Heart left ventricle (tissue), 16 donors: ENCODE data around the gene RBM18. TPM values are rescaled to one million over a fixed set of nuclear protein-coding genes. Genes with fewer than 3 reads are reported as not detected.

ENCODE experiments used
- ATAC-seq, 4 donors: fragments of 200-7000 bp; cut with Tn5 transposase; one replicate each; pipeline ENCODE4 v1.9.1; 2020 to 2022; ENCODE audit warnings: moderate library complexity in 4 of 4, mild to moderate bottlenecking in 3 of 4, moderate number of reproducible peaks in 1 of 4
- DNase-seq, 5 donors: peaks; one replicate each; pipeline ENCODE4 v3.0.0-alpha.2; 2020
- H3K27ac ChIP-seq, 12 donors: fragments of 200-600 bp; sonication (generic) in 4 of 12; one replicate each; pipeline versions ENCODE4 v1.5.0 to v1.8.0; 2016 to 2022; ENCODE audit warnings: mild to moderate bottlenecking in 2 of 12
- H3K27me3 ChIP-seq, 9 donors: fragments of 200-600 bp; sonication (generic) in 2 of 9; one replicate each; pipeline versions ENCODE4 v1.5.1 to v1.8.0; 2016 to 2022; ENCODE audit warnings: mild to moderate bottlenecking in 3 of 9
- H3K36me3 ChIP-seq, 9 donors: fragments of 200-600 bp; sonication (generic) in 2 of 9; one replicate each; pipeline versions ENCODE4 v1.5.0 to v1.8.0; 2018 to 2022; ENCODE audit warnings: mild to moderate bottlenecking in 2 of 9
- H3K4me1 ChIP-seq, 12 donors: fragments of 200-600 bp; sonication (generic) in 4 of 12; one replicate each; pipeline versions ENCODE4 v1.5.0 to v1.8.0; 2016 to 2022; ENCODE audit warnings: mild to moderate bottlenecking in 3 of 12
- H3K4me3 ChIP-seq, 12 donors: fragments of 200-600 bp; sonication (generic) in 4 of 12; one replicate each; pipeline versions ENCODE4 v1.5.0 to v1.8.0; 2017 to 2022; ENCODE audit warnings: mild to moderate bottlenecking in 9 of 12, moderate library complexity in 4 of 12
- H3K9me3 ChIP-seq, 12 donors: fragments of 200-600 bp; sonication (generic) in 4 of 12; one replicate each; pipeline versions ENCODE4 v1.5.0 to v1.8.0; 2016 to 2022; ENCODE audit warnings: mild to moderate bottlenecking in 1 of 12
- POLR2A ChIP-seq, 2 donors: fragments of 450-650 bp; IDR thresholded peaks; one replicate each; pipeline ENCODE4 v1.6.1; 2017; ENCODE audit warnings: antibody characterized with exemption in 2 of 2, mild to moderate bottlenecking in 2 of 2, moderate library complexity in 2 of 2
- WGBS, 4 donors: extraction: QIAGEN DNeasy Blood & Tissue Kit in 2 of 4; methylation state at CpG; one replicate each; pipeline versions ENCODE4 v1.1.5 to v1.1.7; 2013 to 2018; 5-methylcytosine and 5-hydroxymethylcytosine counted together
- intact Hi-C, 10 donors: fragments of 100-400 bp; cut with DNase I; formaldehyde crosslinking; loops; one replicate each; pipeline versions ENCODE4 v1.11.1 to v1.14.2; 2022
- polyA plus RNA-seq, 2 donors: library from polyadenylated mRNA; stranded (reverse); fragments of 200-250 nt; gene quantifications; one replicate each; pipeline ENCODE4 v1.2.3, GENCODE V29; 2013
- total RNA-seq, 9 donors: library from RNA; depleted of rRNA in 2 of 9; stranded (reverse); fragments of >200 nt in 2 of 9; fragmentation: NEBNext Ultra II Directional in 3 of 9; extraction: Animal tissue kit (Norgen Biotek cat#: 25700) in 3 of 9; gene quantifications; one replicate each; pipeline versions ENCODE4 v1.1.0 to v1.2.4, GENCODE V29; 2016 to 2023
- TF ChIP-seq, protein P1 (sequence below), 12 donors: fragments of 200-600 bp; sonication (generic) in 4 of 12; IDR thresholded peaks; one replicate each; pipeline versions ENCODE4 v1.5.0 to v1.8.0; 2018 to 2022; ENCODE audit warnings: antibody characterized with exemption in 12 of 12, mild to moderate bottlenecking in 5 of 12
- donor health status: ischemic (EF 13 %, LVEDD 7.1; RV severe dilation, severe dysfunction).
- donor health status: healthy with polysubstance abuse.
- donor health status: DM: no; HTN: yes; CAD: no.
- donor health status: DM: no; HTN: no; CAD: no.
- donor health status: ischemic (EF 25% LVEDD 6.9; RV normal size, moderate dysfunction).
- donor health status: ischemic (EF 25% LVEDD 5.7; RV mildly dilated, moderate dysfunction).
- donor health status: healthy.
- donor health status: DM: yes; HTN: yes; CAD: no.
- donor health status: ischemic (EF 35%, LVEDD 5.7; RV mildly dilated, moderate dysfunction).
- donor health status: nonischemic (EF 11% LVEDD 7.7; RV severe dilation, severe dysfunction).
- donor health status: DM: yes; HTN: yes; CAD: no.
- donor health status: PGD.
- donor health status: ischemic (EF 29% LVEDD 5.4; RV normal size, mild dysfunction).
- donor health status: nonischemic (EF 23%, LVEDD 6.1; RV moderate dilation, normal function).

Gene RBM18
- total and polyA plus RNA-seq, 11 donors, result 7.9 to 49.0 (median 36.1) TPM

DNA sequence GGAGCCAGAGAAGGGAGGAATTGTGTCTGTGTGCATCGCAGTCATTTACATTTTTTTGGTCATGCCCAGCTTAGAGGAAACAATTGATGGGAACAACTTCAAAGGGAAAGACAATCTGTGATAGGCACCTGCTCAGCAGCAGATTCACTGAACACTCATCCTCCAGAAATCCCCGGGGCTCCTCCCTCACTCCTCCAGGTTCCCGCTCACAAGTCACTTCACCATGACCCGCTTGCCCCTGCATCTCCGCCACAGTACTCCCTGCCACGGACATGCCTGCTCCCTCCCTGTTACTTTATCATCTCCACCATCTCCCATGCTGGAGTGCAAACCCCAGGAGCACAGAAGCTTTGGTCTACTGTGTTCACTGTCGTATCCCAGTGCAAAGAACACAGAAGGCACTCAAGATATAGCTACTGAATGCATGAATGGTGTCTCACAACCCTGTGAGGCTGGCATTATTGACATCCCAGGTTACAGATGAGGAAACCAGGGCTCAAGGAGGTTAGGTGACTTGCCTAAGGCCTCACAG, 52.1 kb downstream of the RBM18 start:
- Histone ChIP-seq H3K27ac (no peak overlapping the region), H3K4me3 (no peak overlapping the region), H3K27me3 (peaks cover 20 to 80% (median 54%) of the 10 kb centered on the region in 9 donors), H3K9me3 (no peaks in the 10 kb centered on the region), H3K4me1 (peaks cover 0 to 22% (median 5%) of the 10 kb centered on the region in 12 donors), H3K36me3 (no peaks in the 10 kb centered on the region)
- TF ChIP-seq, protein P1, sequence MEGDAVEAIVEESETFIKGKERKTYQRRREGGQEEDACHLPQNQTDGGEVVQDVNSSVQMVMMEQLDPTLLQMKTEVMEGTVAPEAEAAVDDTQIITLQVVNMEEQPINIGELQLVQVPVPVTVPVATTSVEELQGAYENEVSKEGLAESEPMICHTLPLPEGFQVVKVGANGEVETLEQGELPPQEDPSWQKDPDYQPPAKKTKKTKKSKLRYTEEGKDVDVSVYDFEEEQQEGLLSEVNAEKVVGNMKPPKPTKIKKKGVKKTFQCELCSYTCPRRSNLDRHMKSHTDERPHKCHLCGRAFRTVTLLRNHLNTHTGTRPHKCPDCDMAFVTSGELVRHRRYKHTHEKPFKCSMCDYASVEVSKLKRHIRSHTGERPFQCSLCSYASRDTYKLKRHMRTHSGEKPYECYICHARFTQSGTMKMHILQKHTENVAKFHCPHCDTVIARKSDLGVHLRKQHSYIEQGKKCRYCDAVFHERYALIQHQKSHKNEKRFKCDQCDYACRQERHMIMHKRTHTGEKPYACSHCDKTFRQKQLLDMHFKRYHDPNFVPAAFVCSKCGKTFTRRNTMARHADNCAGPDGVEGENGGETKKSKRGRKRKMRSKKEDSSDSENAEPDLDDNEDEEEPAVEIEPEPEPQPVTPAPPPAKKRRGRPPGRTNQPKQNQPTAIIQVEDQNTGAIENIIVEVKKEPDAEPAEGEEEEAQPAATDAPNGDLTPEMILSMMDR (IDR thresholded peaks at IDR 0.05), result no peak
- TF ChIP-seq POLR2A (IDR thresholded peaks at IDR 0.05), result no peak
- 73 to 81% (median 76%) methylated on average over 7 of the region's 7 CpGs for WGBS, 4 donors
- peak in 1 of 5 donors; percentile 7 for DNase-seq
- no peak for ATAC-seq
- intact Hi-C loops, result no loop called here

- no peaks in the 10 kb centered on the region for H3K9me3 ChIP-seq
- H3K27ac ChIP-seq, result no peak overlapping the region
- H3K4me1 ChIP-seq, result peaks cover 0 to 14% (median 5%) of the 10 kb centered on the region in 12 donors
- no peak overlapping the region for H3K4me3 ChIP-seq
- DNase-seq (peak in 1 of 5 donors; percentile 29), ATAC-seq (no peak)
- WGBS, 4 donors, result 90 to 98% (median 94%) methylated on average over 11 to 12 of the region's 12 CpGs
- intact Hi-C loops, result no loop called here
- no peaks in the 10 kb centered on the region for H3K36me3 ChIP-seq
- TF ChIP-seq, protein P1 (IDR thresholded peaks at IDR 0.05), result no peak
- TF ChIP-seq POLR2A (IDR thresholded peaks at IDR 0.05), result no peak
- H3K27me3 ChIP-seq, result peaks cover 9 to 50% (median 29%) of the 10 kb centered on the region in 9 donors
Measured at GRCh38 chr9:122209451-122209850, 55.2 kb downstream of the RBM18 start.

DNA sequence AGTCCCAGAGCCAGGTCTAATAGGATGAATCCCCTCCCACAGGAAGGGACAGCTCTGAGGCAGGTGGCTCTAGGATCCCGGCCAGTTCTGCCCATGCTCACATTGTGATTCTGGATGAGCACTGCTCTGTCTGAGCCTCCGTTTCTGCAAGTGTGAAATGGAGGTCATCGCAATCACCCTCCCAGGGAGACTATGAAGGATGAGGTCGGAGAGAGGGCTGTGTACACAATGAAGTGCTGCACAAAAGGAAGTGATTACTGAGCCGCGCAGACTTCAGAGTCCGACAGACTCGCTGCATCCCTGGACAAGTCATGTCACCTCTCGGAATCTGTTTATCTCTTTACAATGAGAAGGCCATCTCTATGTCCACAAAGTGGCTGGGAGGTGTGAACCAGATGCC, 57.5 kb downstream of the RBM18 start:
- TF ChIP-seq, protein P1 (IDR thresholded peaks at IDR 0.05), result no peak
- no peak for TF ChIP-seq POLR2A (IDR thresholded peaks at IDR 0.05)
- DNase-seq (no peak), ATAC-seq (no peak)
- Histone ChIP-seq H3K4me3 (no peak overlapping the region), H3K27me3 (peaks cover 0 to 26% (median 8%) of the 10 kb centered on the region in 9 donors), H3K36me3 (no peaks in the 10 kb centered on the region), H3K4me1 (peaks cover 0 to 1% (median 0%) of the 10 kb centered on the region in 12 donors), H3K27ac (no peak overlapping the region), H3K9me3 (no peaks in the 10 kb centered on the region)
- intact Hi-C loops, result no loop called here
- WGBS, 4 donors, result 73 to 90% (median 81%) methylated on average over 9 of the region's 9 CpGs

- Histone ChIP-seq H3K4me1 (peaks cover 0 to 7% (median 0%) of the 10 kb centered on the region in 12 donors), H3K4me3 (no peak overlapping the region), H3K36me3 (no peaks in the 10 kb centered on the region), H3K27me3 (peaks cover 0 to 21% (median 3%) of the 10 kb centered on the region in 9 donors), H3K9me3 (no peaks in the 10 kb centered on the region), H3K27ac (no peak overlapping the region)
- 79 to 89% (median 84%) methylated on average over 8 to 9 of the region's 9 CpGs for WGBS, 4 donors
- DNase-seq (peak in 1 of 5 donors; percentile 48), ATAC-seq (peak in 1 of 4 donors; percentile 17)
- TF ChIP-seq, protein P1 (IDR thresholded peaks at IDR 0.05), result no peak
- no peak for TF ChIP-seq POLR2A (IDR thresholded peaks at IDR 0.05)
- intact Hi-C loops, result no loop called here
Measured at GRCh38 chr9:122206118-122207046, 58.3 kb downstream of the RBM18 start.
